Nephron (organoid): ENCODE results near the gene CLNK.

Experiments used
- H3K27ac Mint-ChIP-seq, 3 experiments: 2 replicates each; pipeline ENCODE4 v1.8.0; 2020; ENCODE audit warnings: mixed read lengths in 3 of 3, mild to moderate bottlenecking in 2 of 3, moderate library complexity in 1 of 3
- H3K27me3 Mint-ChIP-seq: 2 replicates; pipeline ENCODE4 v1.8.0; 2021; ENCODE audit warnings: low read depth, mild to moderate bottlenecking, moderate library complexity, mixed read lengths
- H3K36me3 Mint-ChIP-seq: 2 replicates; pipeline ENCODE4 v1.8.0; 2020; ENCODE audit warnings: low read depth, mixed read lengths
- H3K4me1 Mint-ChIP-seq: 2 replicates; pipeline ENCODE4 v1.8.0; 2020; ENCODE audit warnings: mixed read lengths
- H3K4me3 Mint-ChIP-seq, 3 experiments: 2 replicates each; pipeline ENCODE4 v1.8.0; 2020; ENCODE audit warnings: mild to moderate bottlenecking in 3 of 3, mixed read lengths in 3 of 3, moderate library complexity in 2 of 3
- H3K9me3 Mint-ChIP-seq: 2 replicates; pipeline ENCODE4 v1.8.0; 2020; ENCODE audit warnings: mixed read lengths
- TF ChIP-seq, protein P1 (sequence below), 3 experiments: fragments of 200-600 bp; sonication (generic); IDR thresholded peaks; one replicate each; pipeline ENCODE4 v1.5.0; 2021; ENCODE audit warnings: antibody characterized with exemption in 3 of 3; ENCODE audit not compliant: unreplicated experiment in 3 of 3

The CLNK gene

DNA sequence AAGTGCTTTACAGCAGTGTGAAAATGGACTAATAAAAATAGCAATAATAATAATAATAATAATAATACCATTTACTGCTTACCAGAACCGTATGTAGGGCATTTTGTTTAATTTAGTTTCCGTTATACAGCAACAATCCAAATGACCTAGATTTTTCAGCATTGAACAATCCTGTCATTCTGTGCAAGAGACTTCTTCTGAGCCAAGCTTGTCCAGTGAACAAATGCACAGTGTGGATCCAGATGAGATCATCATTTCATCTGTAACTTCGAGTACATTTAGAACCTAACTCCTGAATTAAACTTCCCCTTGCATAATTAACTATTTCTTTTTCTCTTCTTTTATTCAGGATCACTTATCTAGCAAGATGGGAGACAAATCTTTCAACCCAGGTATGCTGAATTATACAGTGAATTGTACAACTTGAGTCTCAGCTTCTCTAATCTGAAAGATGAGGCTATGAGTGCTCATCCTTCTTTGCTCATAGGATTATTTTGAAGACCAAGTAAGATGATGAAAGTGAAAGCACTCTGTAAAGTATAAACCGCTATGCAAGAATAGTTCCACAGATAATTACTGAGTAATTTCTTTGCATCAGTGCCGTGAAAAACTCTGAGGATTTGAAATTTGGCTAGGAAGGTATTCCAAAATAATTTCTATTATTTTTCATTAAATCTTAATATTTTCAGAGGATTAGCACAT, 6.6 kb downstream of the CLNK start:
- H3K9me3 Mint-ChIP-seq = no peaks in the 10 kb centered on the region
- no peaks in the 10 kb centered on the region for H3K4me1 Mint-ChIP-seq
- no peaks in the 10 kb centered on the region for H3K36me3 Mint-ChIP-seq
- H3K27me3 Mint-ChIP-seq = no peaks in the 10 kb centered on the region
- H3K4me3 Mint-ChIP-seq = no peak overlapping the region
- H3K27ac Mint-ChIP-seq = no peak overlapping the region
- TF ChIP-seq, protein P1, sequence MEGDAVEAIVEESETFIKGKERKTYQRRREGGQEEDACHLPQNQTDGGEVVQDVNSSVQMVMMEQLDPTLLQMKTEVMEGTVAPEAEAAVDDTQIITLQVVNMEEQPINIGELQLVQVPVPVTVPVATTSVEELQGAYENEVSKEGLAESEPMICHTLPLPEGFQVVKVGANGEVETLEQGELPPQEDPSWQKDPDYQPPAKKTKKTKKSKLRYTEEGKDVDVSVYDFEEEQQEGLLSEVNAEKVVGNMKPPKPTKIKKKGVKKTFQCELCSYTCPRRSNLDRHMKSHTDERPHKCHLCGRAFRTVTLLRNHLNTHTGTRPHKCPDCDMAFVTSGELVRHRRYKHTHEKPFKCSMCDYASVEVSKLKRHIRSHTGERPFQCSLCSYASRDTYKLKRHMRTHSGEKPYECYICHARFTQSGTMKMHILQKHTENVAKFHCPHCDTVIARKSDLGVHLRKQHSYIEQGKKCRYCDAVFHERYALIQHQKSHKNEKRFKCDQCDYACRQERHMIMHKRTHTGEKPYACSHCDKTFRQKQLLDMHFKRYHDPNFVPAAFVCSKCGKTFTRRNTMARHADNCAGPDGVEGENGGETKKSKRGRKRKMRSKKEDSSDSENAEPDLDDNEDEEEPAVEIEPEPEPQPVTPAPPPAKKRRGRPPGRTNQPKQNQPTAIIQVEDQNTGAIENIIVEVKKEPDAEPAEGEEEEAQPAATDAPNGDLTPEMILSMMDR (IDR thresholded peaks at IDR 0.05; ENCODE audit: unreplicated experiment in 3 of 3) = no peak

- Mint-ChIP-seq H3K27me3 (no peaks in the 10 kb centered on the region), H3K4me1 (no peaks in the 10 kb centered on the region), H3K27ac (no peak overlapping the region), H3K9me3 (no peaks in the 10 kb centered on the region), H3K36me3 (no peaks in the 10 kb centered on the region), H3K4me3 (no peak overlapping the region)
- TF ChIP-seq, protein P1 (IDR thresholded peaks at IDR 0.05; ENCODE audit: unreplicated experiment in 3 of 3) = no peak
Observed at GRCh38 chr4:10673817-10674369, 10.7 kb downstream of the CLNK start.

- no peaks in the 10 kb centered on the region for H3K9me3 Mint-ChIP-seq
- TF ChIP-seq, protein P1 (IDR thresholded peaks at IDR 0.05; ENCODE audit: unreplicated experiment in 3 of 3) = no peak
Observed at GRCh38 chr4:10672379-10672778, 12.2 kb downstream of the CLNK start.

GRCh38 chr4:10671799-10672198, 12.8 kb downstream of the CLNK start:
- H3K27me3 Mint-ChIP-seq = peaks cover 14% of the 10 kb centered on the region
- H3K4me1 Mint-ChIP-seq = no peaks in the 10 kb centered on the region
- no peaks in the 10 kb centered on the region for H3K9me3 Mint-ChIP-seq
- no peak overlapping the region for H3K27ac Mint-ChIP-seq
- TF ChIP-seq, protein P1 (IDR thresholded peaks at IDR 0.05; ENCODE audit: unreplicated experiment in 3 of 3) = no peak
- no peaks in the 10 kb centered on the region for H3K36me3 Mint-ChIP-seq
- no peak overlapping the region for H3K4me3 Mint-ChIP-seq

More at GRCh38 chr4:10672379-10672778, 12.2 kb downstream of the CLNK start:
- peaks cover 13% of the 10 kb centered on the region for H3K27me3 Mint-ChIP-seq
- no peaks in the 10 kb centered on the region for H3K4me1 Mint-ChIP-seq
- no peaks in the 10 kb centered on the region for H3K36me3 Mint-ChIP-seq
- no peak overlapping the region for H3K4me3 Mint-ChIP-seq
- no peak overlapping the region for H3K27ac Mint-ChIP-seq

- Mint-ChIP-seq H3K27ac (no peak overlapping the region), H3K4me1 (no peaks in the 10 kb centered on the region), H3K36me3 (no peaks in the 10 kb centered on the region)
Observed at GRCh38 chr4:10671366-10671765, 13.2 kb downstream of the CLNK start.

More at GRCh38 chr4:10671366-10671765, 13.2 kb downstream of the CLNK start:
- TF ChIP-seq, protein P1 (IDR thresholded peaks at IDR 0.05; ENCODE audit: unreplicated experiment in 3 of 3) = no peak
- H3K9me3 Mint-ChIP-seq = no peaks in the 10 kb centered on the region
- peaks cover 14% of the 10 kb centered on the region for H3K27me3 Mint-ChIP-seq
- H3K4me3 Mint-ChIP-seq = no peak overlapping the region
